ENCODE measurements around the gene CCDC158.
"Not testable (repeated sequence)": the region's sequence is repeated elsewhere in the genome, so short reads cannot be mapped to it uniquely, and the experiment has no call there.

The CCDC158 gene
- 0 reads per million in 4 donors for total RNA-seq

- no peak for DNase-seq
Observed at GRCh38 chr4:76420762-76421581, at the start of gene CCDC158. Gene CCDC158 (minus strand): TSS chr4:76421141. CDS start chr4:76403207, 17,934 bp downstream.

- DNase-seq: no peak
Observed at GRCh38 chr4:76470532-76470931, 49.6 kb upstream of the CCDC158 start.

GRCh38 chr4:76470064-76470463, 49.1 kb upstream of the CCDC158 start:
- no peak for DNase-seq

GRCh38 chr4:76463568-76463967, 42.6 kb upstream of the CCDC158 start:
- no peak for DNase-seq

- DNase-seq: no peak
Observed at GRCh38 chr4:76459291-76459723, 38.4 kb upstream of the CCDC158 start.

GRCh38 chr4:76458825-76459224, 37.9 kb upstream of the CCDC158 start:
- DNase-seq: no peak

GRCh38 chr4:76458297-76458696, 37.4 kb upstream of the CCDC158 start:
- DNase-seq: no peak

GRCh38 chr4:76457885-76458284, 36.9 kb upstream of the CCDC158 start:
- no peak for DNase-seq

GRCh38 chr4:76454073-76454472, 33.1 kb upstream of the CCDC158 start:
- DNase-seq: not testable (repeated sequence)

GRCh38 chr4:76453232-76453631, 32.3 kb upstream of the CCDC158 start:
- no peak for DNase-seq

- no peak for DNase-seq
Observed at GRCh38 chr4:76449833-76450232, 28.9 kb upstream of the CCDC158 start.

GRCh38 chr4:76449362-76449767, 28.4 kb upstream of the CCDC158 start:
- DNase-seq: no peak

GRCh38 chr4:76448211-76448610, 27.3 kb upstream of the CCDC158 start:
- no peak for DNase-seq

- DNase-seq: no peak
Observed at GRCh38 chr4:76447393-76447851, 26.5 kb upstream of the CCDC158 start.

- DNase-seq: no peak
Observed at GRCh38 chr4:76445911-76446310, 25.0 kb upstream of the CCDC158 start.

GRCh38 chr4:76443376-76443775, 22.4 kb upstream of the CCDC158 start:
- no peak for DNase-seq

GRCh38 chr4:76442807-76443206, 21.9 kb upstream of the CCDC158 start:
- no peak for DNase-seq

GRCh38 chr4:76441881-76442280, 20.9 kb upstream of the CCDC158 start:
- DNase-seq: no peak

GRCh38 chr4:76439491-76439890, 18.6 kb upstream of the CCDC158 start:
- no peak for DNase-seq

- no peak for DNase-seq
Observed at GRCh38 chr4:76435528-76436319, 14.8 kb upstream of the CCDC158 start.

- DNase-seq: no peak
Observed at GRCh38 chr4:76434901-76435527, 14.1 kb upstream of the CCDC158 start, which contains the start of gene SHROOM3. Gene SHROOM3 (plus strand): TSS chr4:76435229. CDS start chr4:76436053, 824 bp downstream.

- peak in 1 of 5 donors; percentile 21 for DNase-seq
Observed at GRCh38 chr4:76430519-76431388, 9.8 kb upstream of the CCDC158 start.
